ENCODE measurements around the gene SURF6. TPM values are rescaled to one million over a fixed set of nuclear protein-coding genes. Genes with fewer than 3 reads are reported as not detected.
"Not testable (repeated sequence)": the region's sequence is repeated elsewhere in the genome, so short reads cannot be mapped to it uniquely, and the experiment has no call there.

SURF6 gene
- total RNA-seq, 1 experiment from 2014 or later = 21.2 TPM

DNA sequence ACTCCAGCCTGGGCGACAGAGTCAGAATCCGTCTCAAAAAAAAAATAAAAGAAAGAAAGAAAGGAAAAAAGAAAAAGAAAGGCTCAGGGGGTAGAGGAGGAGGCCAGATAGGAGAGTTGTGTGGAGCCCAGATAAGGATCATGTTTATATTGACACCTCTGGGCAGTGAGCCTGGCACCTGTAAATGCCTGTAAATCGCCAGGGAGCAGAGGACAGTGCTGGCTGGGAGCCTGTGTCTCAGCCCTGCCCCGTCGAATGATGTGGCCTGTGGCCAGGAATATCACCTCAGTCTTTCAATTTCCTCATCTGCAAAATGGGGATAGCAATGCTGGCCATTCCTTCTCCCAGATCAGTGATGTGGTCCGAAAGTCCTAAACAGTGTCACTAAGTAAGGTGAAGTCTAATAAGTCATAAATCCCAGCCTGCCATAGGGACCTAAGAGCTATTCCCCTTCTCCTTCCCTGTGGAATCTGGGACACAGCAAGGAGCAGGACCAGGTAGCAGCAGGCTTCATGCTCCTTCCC, 50.7 kb downstream of the SURF6 start:
- intact Hi-C loops (cut with micrococcal nuclease; ENCODE audit: unreplicated experiment) = no loop called here
- BruUV-seq (replicated peaks) = no TSS peak

GRCh38 chr9:133284362-133284761, 51.6 kb downstream of the SURF6 start:
- ChIA-PET POLR2A (ENCODE audit: unreplicated experiment) (no interaction called here), CTCF (no interaction called here)
- H3K9me3 ChIP-seq (ENCODE audit: insufficient read depth, low read depth) = peaks cover 5% of the 10 kb centered on the region; the same call in 1 of the 2 replicates
- H3F3A ChIP-seq (ENCODE audit: insufficient read depth, low read depth) = peaks cover 5% of the 10 kb centered on the region; the same call in 1 of the 2 replicates
- H3K27ac ChIP-seq = no peak overlapping the region
- intact Hi-C loops (cut with micrococcal nuclease; ENCODE audit: unreplicated experiment) = no loop called here
- no peaks in the 10 kb centered on the region for H4K20me1 ChIP-seq (ENCODE audit: insufficient read depth)
- no peak overlapping the region for H3K4me3 ChIP-seq
- no peaks in the 10 kb centered on the region for H3K79me2 ChIP-seq (ENCODE audit: low read depth)
- DNase-seq = no peak
- TF ChIP-seq, protein P1, sequence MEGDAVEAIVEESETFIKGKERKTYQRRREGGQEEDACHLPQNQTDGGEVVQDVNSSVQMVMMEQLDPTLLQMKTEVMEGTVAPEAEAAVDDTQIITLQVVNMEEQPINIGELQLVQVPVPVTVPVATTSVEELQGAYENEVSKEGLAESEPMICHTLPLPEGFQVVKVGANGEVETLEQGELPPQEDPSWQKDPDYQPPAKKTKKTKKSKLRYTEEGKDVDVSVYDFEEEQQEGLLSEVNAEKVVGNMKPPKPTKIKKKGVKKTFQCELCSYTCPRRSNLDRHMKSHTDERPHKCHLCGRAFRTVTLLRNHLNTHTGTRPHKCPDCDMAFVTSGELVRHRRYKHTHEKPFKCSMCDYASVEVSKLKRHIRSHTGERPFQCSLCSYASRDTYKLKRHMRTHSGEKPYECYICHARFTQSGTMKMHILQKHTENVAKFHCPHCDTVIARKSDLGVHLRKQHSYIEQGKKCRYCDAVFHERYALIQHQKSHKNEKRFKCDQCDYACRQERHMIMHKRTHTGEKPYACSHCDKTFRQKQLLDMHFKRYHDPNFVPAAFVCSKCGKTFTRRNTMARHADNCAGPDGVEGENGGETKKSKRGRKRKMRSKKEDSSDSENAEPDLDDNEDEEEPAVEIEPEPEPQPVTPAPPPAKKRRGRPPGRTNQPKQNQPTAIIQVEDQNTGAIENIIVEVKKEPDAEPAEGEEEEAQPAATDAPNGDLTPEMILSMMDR (conservative IDR thresholded peaks at IDR 0.05) = no peak
- TF ChIP-seq EZH2 (IDR thresholded peaks at IDR 0.05; ENCODE audit: low read depth) = no peak
- H3K9me2 ChIP-seq (ENCODE audit: insufficient read depth) = no peaks in the 10 kb centered on the region
- no peak overlapping the region for H3K4me2 ChIP-seq
- no TSS peak for BruUV-seq (replicated peaks)
- no peaks in the 10 kb centered on the region for H3K36me3 ChIP-seq (ENCODE audit: low read depth)
- no peaks in the 10 kb centered on the region for H3K4me1 ChIP-seq (replicated peaks; ENCODE audit: insufficient read depth)
- peaks cover 39% of the 10 kb centered on the region for H3K27me3 ChIP-seq (ENCODE audit: insufficient read depth, low read depth)
- H2AFZ ChIP-seq = no peak overlapping the region

More for the DNA sequence above, 50.7 kb downstream of the SURF6 start:
- Histone ChIP-seq H3K27ac (no peak overlapping the region), H2AFZ (no peak overlapping the region), H3K4me3 (no peak overlapping the region), H3K4me1 (replicated peaks; ENCODE audit: insufficient read depth) (no peaks in the 10 kb centered on the region), H4K20me1 (ENCODE audit: insufficient read depth) (no peaks in the 10 kb centered on the region), H3K36me3 (ENCODE audit: low read depth) (no peaks in the 10 kb centered on the region), H3K9me2 (ENCODE audit: insufficient read depth) (no peaks in the 10 kb centered on the region), H3K79me2 (ENCODE audit: low read depth) (no peaks in the 10 kb centered on the region), H3F3A (ENCODE audit: insufficient read depth, low read depth) (peaks cover 5% of the 10 kb centered on the region; the same call in 1 of the 2 replicates), H3K4me2 (no peak overlapping the region), H3K27me3 (ENCODE audit: insufficient read depth, low read depth) (peaks cover 29% of the 10 kb centered on the region), H3K9me3 (ENCODE audit: insufficient read depth, low read depth) (peaks cover 6% of the 10 kb centered on the region; the same call in 1 of the 2 replicates)
- CTCF ChIA-PET = no interaction called here
- no peak for DNase-seq
- POLR2A ChIA-PET (ENCODE audit: unreplicated experiment) = no interaction called here
- TF ChIP-seq, protein P1 (conservative IDR thresholded peaks at IDR 0.05) = no peak
- TF ChIP-seq EZH2 (IDR thresholded peaks at IDR 0.05; ENCODE audit: low read depth) = no peak

DNA sequence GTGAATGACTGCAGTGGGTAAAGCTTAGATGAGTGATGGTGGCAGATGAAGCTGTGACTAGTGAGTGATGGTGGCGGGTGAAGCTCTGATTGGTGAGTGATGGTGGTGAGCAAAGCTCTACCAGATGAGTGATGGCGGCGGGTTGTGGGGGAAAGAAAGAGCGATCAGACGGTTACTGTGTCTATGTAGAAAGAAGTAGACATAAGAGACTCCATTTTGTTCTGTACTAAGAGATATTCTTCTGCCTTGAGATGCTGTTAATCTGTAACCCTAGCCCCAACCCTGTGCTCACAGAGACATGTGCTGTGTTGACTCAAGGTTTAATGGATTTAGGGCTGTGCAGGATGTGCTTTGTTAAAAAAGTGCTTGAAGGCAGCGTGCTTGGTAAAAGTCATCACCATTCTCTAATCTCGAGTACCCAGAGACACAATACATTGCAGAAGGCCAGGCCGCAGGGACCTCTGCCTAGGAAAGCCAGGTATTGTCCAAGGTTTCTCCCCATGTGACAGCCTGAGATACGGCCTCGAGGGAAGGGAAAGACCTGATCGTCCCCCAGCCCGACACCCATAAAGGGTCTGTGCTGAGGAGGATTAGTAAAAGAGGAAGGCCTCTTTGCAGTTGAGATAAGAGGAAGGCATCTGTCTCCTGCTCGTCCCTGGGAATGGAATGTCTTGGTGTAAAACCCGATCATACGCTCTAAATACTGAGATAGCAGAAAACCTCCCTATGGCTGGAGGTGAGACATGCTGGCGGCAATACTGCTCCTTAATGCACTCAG, 52.5 kb downstream of the SURF6 start:
- POLR2A ChIA-PET (ENCODE audit: unreplicated experiment); H3K4me3 ChIP-seq; CTCF ChIA-PET: not testable (repeated sequence)

More for the DNA sequence above, 52.5 kb downstream of the SURF6 start:
- H4K20me1 ChIP-seq (ENCODE audit: insufficient read depth); H3K27ac ChIP-seq; DNase-seq; H3K4me1 ChIP-seq (replicated peaks; ENCODE audit: insufficient read depth); H3F3A ChIP-seq (ENCODE audit: insufficient read depth, low read depth); BruUV-seq (replicated peaks); H3K36me3 ChIP-seq (ENCODE audit: low read depth); H2AFZ ChIP-seq; H3K9me3 ChIP-seq (ENCODE audit: insufficient read depth, low read depth); intact Hi-C loops (cut with micrococcal nuclease; ENCODE audit: unreplicated experiment); H3K79me2 ChIP-seq (ENCODE audit: low read depth); H3K4me2 ChIP-seq; H3K9me2 ChIP-seq (ENCODE audit: insufficient read depth): not testable (repeated sequence)
- peaks cover 48% of the 10 kb centered on the region for H3K27me3 ChIP-seq (ENCODE audit: insufficient read depth, low read depth)
